HG03442 (cell line): ENCODE data around the gene UTS2R.
A peak's percentile ranks its signal among the peaks of the same experiment; 100 is the strongest.
"Not testable (repeated sequence)": the region's sequence is repeated elsewhere in the genome, so short reads cannot be mapped to it uniquely, and the experiment has no call there.

Experiments
- ATAC-seq: cut with Tn5 transposase; IDR thresholded peaks from one replicate; pipeline ENCODE4 v1.9.1; 2021; ENCODE audit warnings: mild to moderate bottlenecking, moderate library complexity; ENCODE audit not compliant: unreplicated experiment

The UTS2R gene

GRCh38 chr17:82406131-82406671, 34.6 kb downstream of the UTS2R start:
- no peak for ATAC-seq

- no peak for ATAC-seq
These were observed 35.7 kb downstream of the UTS2R start for GRCh38 chr17:82407255-82407654.

- no peak for ATAC-seq
These were observed 36.8 kb downstream of the UTS2R start for GRCh38 chr17:82408288-82408937.

GRCh38 chr17:82408938-82409318, 37.4 kb downstream of the UTS2R start:
- no peak for ATAC-seq

- ATAC-seq: no peak
These were observed 38.6 kb downstream of the UTS2R start for GRCh38 chr17:82410014-82410716.

GRCh38 chr17:82411396-82412053, 40.0 kb downstream of the UTS2R start:
- no peak for ATAC-seq

- ATAC-seq: not testable (repeated sequence)
These were observed 40.5 kb downstream of the UTS2R start for GRCh38 chr17:82412081-82412480.

GRCh38 chr17:82412535-82413520, 41.3 kb downstream of the UTS2R start:
- no peak for ATAC-seq

GRCh38 chr17:82414548-82415281, 43.1 kb downstream of the UTS2R start:
- ATAC-seq: no peak

- no peak for ATAC-seq
These were observed 43.8 kb downstream of the UTS2R start for GRCh38 chr17:82415336-82415735.

GRCh38 chr17:82415786-82416185, 44.2 kb downstream of the UTS2R start:
- no peak for ATAC-seq

GRCh38 chr17:82416264-82416663, 44.7 kb downstream of the UTS2R start:
- no peak for ATAC-seq

- no peak for ATAC-seq
These were observed 45.2 kb downstream of the UTS2R start for GRCh38 chr17:82416771-82417170.

- peak; percentile 78 for ATAC-seq
These were observed 46.7 kb downstream of the UTS2R start, which contains the start of the genes HEXD and OGFOD3 for GRCh38 chr17:82418001-82418986. Gene HEXD, plus strand, starts transcription at chr17:82418347. Its CDS starts 1,453 bp downstream, at chr17:82419800. Gene OGFOD3, minus strand, starts transcription at chr17:82418586. Its CDS starts 101 bp downstream, at chr17:82418485.

GRCh38 chr17:82419540-82419939, 48.0 kb downstream of the UTS2R start:
- ATAC-seq: no peak

- ATAC-seq: no peak
These were observed 52.7 kb downstream of the UTS2R start for GRCh38 chr17:82424001-82424862.

GRCh38 chr17:82424863-82425159, 53.2 kb downstream of the UTS2R start:
- ATAC-seq: no peak
